H1 (cell line): ENCODE measurements around the gene ZNF646. TPM values are rescaled to one million over a fixed set of nuclear protein-coding genes. Genes with fewer than 3 reads are reported as not detected.

Experiments used
- E2F6 ChIP-seq: IDR thresholded peaks from 2 replicates; pipeline ENCODE4 v1.6.1; 2012; ENCODE audit warnings: inconsistent platforms
- SIN3A ChIP-seq, 2 experiments: IDR thresholded peaks in 1 of 2; conservative IDR thresholded peaks in 1 of 2; 2 replicates each; pipeline ENCODE4 v1.6.1; 2011 to 2012; ENCODE audit warnings: low read length in 2 of 2, improper control_type of control experiment in 1 of 2, low read depth in 1 of 2, mild to moderate bottlenecking in 1 of 2
- polyA plus RNA-seq, 7 experiments: library from polyadenylated mRNA; depleted of rRNA in 3 of 7; stranded (reverse) in 5 of 7; unstranded in 2 of 7; fragments of >200 nt in 5 of 7; fragments of 200-250 nt in 2 of 7; gene quantifications; 1 replicate in 5 of 7; 2 replicates in 1 of 7; 4 replicates in 1 of 7; pipeline versions ENCODE4 v1.2.1 to v1.2.3, GENCODE V29; 2011 to 2013; ENCODE audit warnings: missing spikeins in 2 of 7, mixed read lengths in 2 of 7
- total RNA-seq: library from RNA; stranded (reverse); fragmentation: NEBNext Ultra II Directional; extraction: Animal tissue kit (Norgen Biotek cat#: 25700); gene quantifications from 2 replicates; pipeline ENCODE4 v1.2.1, GENCODE V29; 2021

Gene ZNF646
- total and polyA plus RNA-seq, 2 of the 8 experiments (the other 6 are each of a cell fraction or from before 2014, with no cell fraction given) = 6.5 to 25.0 TPM

- TF ChIP-seq E2F6 (0 out of 2 replicates have a peak, but pooled peaks have one; percentile 14), SIN3A (conservative IDR thresholded peaks at IDR 0.05 in 1 of 2, IDR thresholded peaks at IDR 0.05 in 1 of 2; ENCODE audit: low read depth in 1 of 2, low read length in 2 of 2) (peak; percentile 19 to 72; a peak in 1 of 4 replicates)
These were observed 34.0 kb downstream of the ZNF646 start, which contains the start of gene BCKDK (continued) for GRCh38 chr16:31108035-31108793.
